K562 (cell line): Measurements from ENCODE around the gene PPIE. TPM values are rescaled to one million over a fixed set of nuclear protein-coding genes. Genes with fewer than 3 reads are reported as not detected.
A peak's percentile ranks its signal among the peaks of the same experiment; 100 is the strongest.

Experiments
- ARNT ChIP-seq, 2 experiments: fragments of 450-650 bp; IDR thresholded peaks; 2 replicates each; pipeline ENCODE4 v1.6.1; 2016; ENCODE audit warnings: mild to moderate bottlenecking in 1 of 2
- EP400 ChIP-seq: fragments of 450-650 bp; IDR thresholded peaks from 2 replicates; pipeline ENCODE4 v1.6.1; 2017; ENCODE audit warnings: antibody characterized with exemption, mild to moderate bottlenecking, moderate library complexity
- ETV1 ChIP-seq: fragments of 450-650 bp; conservative IDR thresholded peaks from 2 replicates; pipeline ENCODE4 v1.6.1; 2016; ENCODE audit warnings: missing genetic modification characterization, control low read depth, low read depth, missing compliant biosample characterization
- FOSL1 ChIP-seq: fragments of 200-800 bp; sonication (Bioruptor generic); conservative IDR thresholded peaks from 2 replicates; pipeline ENCODE4 v1.6.1; 2016; ENCODE audit warnings: missing genetic modification characterization, missing compliant biosample characterization
- MEIS2 ChIP-seq: fragments of 450-650 bp; IDR thresholded peaks from 2 replicates; pipeline ENCODE4 v1.6.1; 2014; ENCODE audit warnings: mild to moderate bottlenecking; ENCODE audit not compliant: partially characterized antibody
- NR2F6 ChIP-seq: fragments of 450-650 bp; formaldehyde crosslinking; IDR thresholded peaks from 2 replicates; pipeline ENCODE4 v1.4.0; 2020; ENCODE audit warnings: mild to moderate bottlenecking
- POLR2B ChIP-seq: fragments of 450-650 bp; IDR thresholded peaks from 2 replicates; pipeline ENCODE4 v1.6.1; 2018; ENCODE audit warnings: low read depth; ENCODE audit not compliant: partially characterized antibody
- SMAD3 ChIP-seq: fragments of 450-650 bp; formaldehyde crosslinking; conservative IDR thresholded peaks from 2 replicates; pipeline ENCODE4 v1.4.0; 2020; ENCODE audit warnings: mild to moderate bottlenecking
- SMC3 ChIP-seq: conservative IDR thresholded peaks from 2 replicates; pipeline ENCODE4 v1.6.1; 2011; ENCODE audit warnings: low read depth, low read length, improper control_type of control experiment; ENCODE audit not compliant: insufficient read depth
- SP1 ChIP-seq: sonication (generic); formaldehyde crosslinking; IDR thresholded peaks from 2 replicates; pipeline ENCODE4 v1.8.1; 2022; ENCODE audit warnings: mild to moderate bottlenecking, missing genetic modification reagents
- STAG1 ChIP-seq: sonication (generic); formaldehyde crosslinking; IDR thresholded peaks from 2 replicates; pipeline ENCODE4 v1.5.0; 2020; ENCODE audit warnings: missing genetic modification reagents, borderline replicate concordance
- TAL1 ChIP-seq: fragments of 450-650 bp; IDR thresholded peaks from 2 replicates; pipeline ENCODE4 v1.6.1; 2016; ENCODE audit warnings: mild to moderate bottlenecking
- TBP ChIP-seq: optimal IDR thresholded peaks from 2 replicates; pipeline ENCODE3; 2011; ENCODE audit warnings: low read depth, low read length, improper control_type of control experiment
- ZEB2 ChIP-seq: fragments of 450-650 bp; IDR thresholded peaks from 2 replicates; pipeline ENCODE4 v1.6.1; 2016
- ZNF217 ChIP-seq: sonication (generic); formaldehyde crosslinking; IDR thresholded peaks from 2 replicates; pipeline ENCODE4 v1.8.0; 2022; ENCODE audit warnings: mild to moderate bottlenecking, missing genetic modification reagents
- ZNF24 ChIP-seq: fragments of 450-650 bp; IDR thresholded peaks from 2 replicates; pipeline ENCODE4 v1.6.1; 2016
- polyA plus RNA-seq, 8 experiments: library from polyadenylated mRNA; depleted of rRNA in 4 of 8; stranded (reverse) in 5 of 8; unstranded in 3 of 8; fragments of >200 nt; fragmentation: Nextera tagmentation in 2 of 8; fragmentation: Illumina TruSeq in 1 of 8; extraction: Ambion mirVana in 2 of 8; extraction: Trizol in 1 of 8; gene quantifications; 2 replicates each; pipeline versions ENCODE4 v1.2.1 to v1.2.3, GENCODE V29; 2011 to 2014; ENCODE audit warnings: inconsistent platforms in 1 of 8, missing spikeins in 1 of 8
- total RNA-seq, 7 experiments: library from RNA; depleted of rRNA in 6 of 7; stranded (reverse); fragments of >200 nt in 6 of 7; fragmentation: Illumina TruSeq in 2 of 7; extraction: Trizol in 2 of 7; gene quantifications; 2 replicates each; pipeline versions ENCODE4 v1.2.1 to v1.2.3, GENCODE V29; 2011 to 2021; ENCODE audit warnings: low replicate concordance in 1 of 7
- TF ChIP-seq, protein P1 (sequence below): sonication (generic); formaldehyde crosslinking; IDR thresholded peaks from 2 replicates; pipeline ENCODE4 v1.8.1; 2023; ENCODE audit warnings: mild to moderate bottlenecking, missing genetic modification reagents, moderate library complexity
- TF ChIP-seq, protein P2 (sequence below): fragments of 250-450 bp; sonication (Bioruptor Pico); IDR thresholded peaks from 2 replicates; pipeline ENCODE4 v1.5.0; 2020; ENCODE audit warnings: mild to moderate bottlenecking
- TF ChIP-seq, protein P3 (sequence below), 2 experiments: fragments of 450-650 bp in 1 of 2; sonication (generic) in 1 of 2; formaldehyde crosslinking in 1 of 2; IDR thresholded peaks in 1 of 2; conservative IDR thresholded peaks in 1 of 2; 2 replicates each; pipeline versions ENCODE4 v1.6.1 to v1.8.1; 2016 to 2023; ENCODE audit warnings: mild to moderate bottlenecking in 2 of 2, moderate library complexity in 2 of 2, inconsistent platforms in 1 of 2, missing genetic modification reagents in 1 of 2
- TF ChIP-seq, protein P4 (sequence below): IDR thresholded peaks from 2 replicates; pipeline ENCODE4 v1.6.1; 2016; ENCODE audit warnings: missing genetic modification characterization, missing compliant biosample characterization
- TF ChIP-seq, protein P5 (sequence below): fragments of 150-350 bp; conservative IDR thresholded peaks from 2 replicates; pipeline ENCODE4 v1.6.1; 2014; ENCODE audit warnings: low read length

PPIE gene
- total and polyA plus RNA-seq, 9 of the 15 experiments (the other 6 are each of a cell fraction or from before 2014, with no cell fraction given), result 75.4 to 444 (median 131) TPM

DNA sequence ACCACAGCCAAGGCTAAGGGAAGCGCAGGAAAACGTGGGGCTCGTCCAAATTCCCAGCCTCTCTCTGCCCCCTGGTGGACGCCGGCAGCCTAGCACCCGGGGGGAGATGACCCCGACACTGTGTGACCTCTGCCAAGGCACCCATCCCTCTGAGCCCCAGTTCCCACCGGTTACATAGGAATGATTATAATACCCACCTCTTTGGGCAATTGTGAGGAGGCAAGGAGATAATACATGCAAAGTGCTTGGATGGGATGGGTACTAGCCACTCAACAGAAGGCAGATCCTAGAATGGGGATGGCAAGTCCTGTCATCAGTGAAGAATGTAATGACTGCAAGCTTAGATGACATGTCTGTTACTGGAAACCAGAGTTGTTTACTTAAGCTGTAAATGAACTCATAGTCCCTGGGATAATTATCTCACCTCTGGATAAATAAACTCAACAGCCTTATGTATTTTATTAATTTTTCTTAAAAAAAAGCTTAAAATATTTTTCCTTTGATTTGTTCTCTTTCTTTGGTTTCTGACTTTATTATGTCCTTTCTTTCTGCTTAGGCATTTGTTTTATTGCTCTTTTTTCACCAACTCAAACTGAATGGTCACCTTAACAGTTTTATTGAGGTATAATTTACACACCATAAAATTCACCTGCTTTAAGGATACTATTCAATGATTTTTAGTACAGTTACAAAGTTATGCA, 61.2 kb downstream of the PPIE start (continued):
- TF ChIP-seq ARNT (IDR thresholded peaks at IDR 0.05) (no peak), TBP (no peak), ZNF24 (no peak), STAG1 (CRISPR knock-in tag) (peak; percentile 60; the same call in 1 of the 2 replicates), EP400 (no peak), TAL1 (no peak), FOSL1 (tag) (peak; percentile 71), ZNF217 (CRISPR knock-in tag) (no peak), MEIS2 (peak; percentile 3), SMAD3 (CRISPR knock-in tag) (0 out of 2 replicates have a peak, but pooled peaks have one; percentile 24), SP1 (CRISPR knock-in tag) (peak; percentile 37; the same call in 1 of the 2 replicates), ETV1 (tag) (no peak), NR2F6 (0 out of 2 replicates have a peak, but pooled peaks have one; percentile 47), SMC3 (peak; percentile 89), POLR2B (no peak), ZEB2 (no peak)
- TF ChIP-seq, protein P1, sequence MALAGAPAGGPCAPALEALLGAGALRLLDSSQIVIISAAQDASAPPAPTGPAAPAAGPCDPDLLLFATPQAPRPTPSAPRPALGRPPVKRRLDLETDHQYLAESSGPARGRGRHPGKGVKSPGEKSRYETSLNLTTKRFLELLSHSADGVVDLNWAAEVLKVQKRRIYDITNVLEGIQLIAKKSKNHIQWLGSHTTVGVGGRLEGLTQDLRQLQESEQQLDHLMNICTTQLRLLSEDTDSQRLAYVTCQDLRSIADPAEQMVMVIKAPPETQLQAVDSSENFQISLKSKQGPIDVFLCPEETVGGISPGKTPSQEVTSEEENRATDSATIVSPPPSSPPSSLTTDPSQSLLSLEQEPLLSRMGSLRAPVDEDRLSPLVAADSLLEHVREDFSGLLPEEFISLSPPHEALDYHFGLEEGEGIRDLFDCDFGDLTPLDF, result 0 out of 2 replicates have a peak, but pooled peaks have one; percentile 8
- TF ChIP-seq, protein P2, sequence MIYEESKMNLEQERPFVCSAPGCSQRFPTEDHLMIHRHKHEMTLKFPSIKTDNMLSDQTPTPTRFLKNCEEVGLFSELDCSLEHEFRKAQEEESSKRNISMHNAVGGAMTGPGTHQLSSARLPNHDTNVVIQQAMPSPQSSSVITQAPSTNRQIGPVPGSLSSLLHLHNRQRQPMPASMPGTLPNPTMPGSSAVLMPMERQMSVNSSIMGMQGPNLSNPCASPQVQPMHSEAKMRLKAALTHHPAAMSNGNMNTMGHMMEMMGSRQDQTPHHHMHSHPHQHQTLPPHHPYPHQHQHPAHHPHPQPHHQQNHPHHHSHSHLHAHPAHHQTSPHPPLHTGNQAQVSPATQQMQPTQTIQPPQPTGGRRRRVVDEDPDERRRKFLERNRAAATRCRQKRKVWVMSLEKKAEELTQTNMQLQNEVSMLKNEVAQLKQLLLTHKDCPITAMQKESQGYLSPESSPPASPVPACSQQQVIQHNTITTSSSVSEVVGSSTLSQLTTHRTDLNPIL, result no peak
- TF ChIP-seq, protein P3, sequence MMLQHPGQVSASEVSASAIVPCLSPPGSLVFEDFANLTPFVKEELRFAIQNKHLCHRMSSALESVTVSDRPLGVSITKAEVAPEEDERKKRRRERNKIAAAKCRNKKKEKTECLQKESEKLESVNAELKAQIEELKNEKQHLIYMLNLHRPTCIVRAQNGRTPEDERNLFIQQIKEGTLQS (IDR thresholded peaks at IDR 0.05), result peak; percentile 77; the same call in 1 of the 2 replicates
- TF ChIP-seq, protein P3 (CRISPR knock-in tag; conservative IDR thresholded peaks at IDR 0.05), result 0 out of 2 replicates have a peak, but pooled peaks have one; percentile 3
- TF ChIP-seq, protein P4, sequence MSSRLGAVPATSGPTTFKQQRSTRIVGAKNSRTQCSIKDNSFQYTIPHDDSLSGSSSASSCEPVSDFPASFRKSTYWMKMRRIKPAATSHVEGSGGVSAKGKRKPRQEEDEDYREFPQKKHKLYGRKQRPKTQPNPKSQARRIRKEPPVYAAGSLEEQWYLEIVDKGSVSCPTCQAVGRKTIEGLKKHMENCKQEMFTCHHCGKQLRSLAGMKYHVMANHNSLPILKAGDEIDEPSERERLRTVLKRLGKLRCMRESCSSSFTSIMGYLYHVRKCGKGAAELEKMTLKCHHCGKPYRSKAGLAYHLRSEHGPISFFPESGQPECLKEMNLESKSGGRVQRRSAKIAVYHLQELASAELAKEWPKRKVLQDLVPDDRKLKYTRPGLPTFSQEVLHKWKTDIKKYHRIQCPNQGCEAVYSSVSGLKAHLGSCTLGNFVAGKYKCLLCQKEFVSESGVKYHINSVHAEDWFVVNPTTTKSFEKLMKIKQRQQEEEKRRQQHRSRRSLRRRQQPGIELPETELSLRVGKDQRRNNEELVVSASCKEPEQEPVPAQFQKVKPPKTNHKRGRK (tag), result peak; percentile 46; the same call in 1 of the 2 replicates
- TF ChIP-seq, protein P5, sequence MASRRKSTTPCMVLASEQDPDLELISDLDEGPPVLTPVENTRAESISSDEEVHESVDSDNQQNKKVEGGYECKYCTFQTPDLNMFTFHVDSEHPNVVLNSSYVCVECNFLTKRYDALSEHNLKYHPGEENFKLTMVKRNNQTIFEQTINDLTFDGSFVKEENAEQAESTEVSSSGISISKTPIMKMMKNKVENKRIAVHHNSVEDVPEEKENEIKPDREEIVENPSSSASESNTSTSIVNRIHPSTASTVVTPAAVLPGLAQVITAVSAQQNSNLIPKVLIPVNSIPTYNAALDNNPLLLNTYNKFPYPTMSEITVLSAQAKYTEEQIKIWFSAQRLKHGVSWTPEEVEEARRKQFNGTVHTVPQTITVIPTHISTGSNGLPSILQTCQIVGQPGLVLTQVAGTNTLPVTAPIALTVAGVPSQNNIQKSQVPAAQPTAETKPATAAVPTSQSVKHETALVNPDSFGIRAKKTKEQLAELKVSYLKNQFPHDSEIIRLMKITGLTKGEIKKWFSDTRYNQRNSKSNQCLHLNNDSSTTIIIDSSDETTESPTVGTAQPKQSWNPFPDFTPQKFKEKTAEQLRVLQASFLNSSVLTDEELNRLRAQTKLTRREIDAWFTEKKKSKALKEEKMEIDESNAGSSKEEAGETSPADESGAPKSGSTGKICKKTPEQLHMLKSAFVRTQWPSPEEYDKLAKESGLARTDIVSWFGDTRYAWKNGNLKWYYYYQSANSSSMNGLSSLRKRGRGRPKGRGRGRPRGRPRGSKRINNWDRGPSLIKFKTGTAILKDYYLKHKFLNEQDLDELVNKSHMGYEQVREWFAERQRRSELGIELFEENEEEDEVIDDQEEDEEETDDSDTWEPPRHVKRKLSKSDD, result no peak
